UCSD-AML1 (cell line): ENCODE data around the gene HS3ST4.
A peak's percentile ranks its signal among the peaks of the same experiment; 100 is the strongest.
"Not testable (repeated sequence)": the region's sequence is repeated elsewhere in the genome, so short reads cannot be mapped to it uniquely, and the experiment has no call there.

Experiments
- DNase-seq: peaks from one replicate; lab custom pipeline; 2025; ENCODE audit not compliant: unreplicated experiment; lab: John Stamatoyannopoulos, UW

HS3ST4 gene

DNA sequence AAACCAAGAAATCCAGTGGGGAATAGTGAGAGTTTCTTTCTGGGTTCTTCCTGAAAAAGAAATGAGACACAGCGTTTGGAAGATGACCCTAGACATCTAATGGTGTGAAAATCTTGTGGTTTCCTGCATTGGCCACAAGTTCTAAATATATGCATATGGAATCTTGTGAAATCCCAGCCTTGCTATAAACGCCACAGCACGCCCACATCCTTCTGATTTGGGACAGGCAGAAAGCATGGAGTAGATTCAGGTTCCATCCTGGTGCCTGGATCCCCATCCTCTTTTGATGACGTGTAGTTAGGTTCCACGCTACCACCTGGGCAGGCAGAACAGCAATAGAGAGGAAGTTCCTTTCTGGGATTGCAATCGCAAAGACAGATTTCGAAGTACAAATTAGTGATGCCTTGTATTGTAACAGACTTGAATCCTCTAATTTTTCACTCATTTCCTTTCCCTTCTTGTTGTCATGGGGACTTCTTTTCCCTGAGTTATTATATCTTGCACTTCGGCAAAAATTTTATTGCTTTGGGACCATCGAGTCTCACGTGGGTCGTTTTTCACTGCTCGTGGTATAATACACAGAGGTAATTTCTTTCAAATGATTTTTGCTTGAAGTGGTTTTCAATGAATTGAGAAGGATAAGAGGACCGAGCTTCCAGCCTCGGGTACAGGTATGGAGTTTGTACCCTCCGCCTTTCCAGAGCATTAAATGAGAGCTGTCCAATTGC lies 37.6 kb downstream of the HS3ST4 start:
- no peak for DNase-seq

DNA sequence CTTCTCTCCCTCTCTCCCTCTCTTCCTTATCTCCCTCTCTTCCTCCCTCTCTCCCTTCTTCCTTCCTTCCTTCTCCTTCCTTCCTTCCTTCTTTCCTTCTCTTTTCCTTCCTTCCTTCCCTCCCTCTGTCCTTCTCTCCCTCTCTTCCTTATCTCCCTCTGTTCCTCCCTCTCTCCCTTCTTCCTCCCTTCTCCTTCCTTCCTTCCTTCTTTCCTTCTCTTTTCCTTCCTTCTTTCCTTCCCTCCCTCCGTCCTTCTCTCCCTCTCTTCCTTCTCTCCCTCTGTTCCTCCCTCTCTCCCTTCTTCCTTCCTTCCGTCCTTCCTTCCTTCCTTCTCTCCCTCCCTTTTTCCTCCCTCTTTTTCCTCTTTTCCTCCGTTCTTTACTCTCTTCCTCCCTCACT lies 38.6 kb downstream of the HS3ST4 start:
- no peak for DNase-seq

- DNase-seq, result no peak
Measured at GRCh38 chr16:25734430-25735385, 42.9 kb downstream of the HS3ST4 start.

DNA sequence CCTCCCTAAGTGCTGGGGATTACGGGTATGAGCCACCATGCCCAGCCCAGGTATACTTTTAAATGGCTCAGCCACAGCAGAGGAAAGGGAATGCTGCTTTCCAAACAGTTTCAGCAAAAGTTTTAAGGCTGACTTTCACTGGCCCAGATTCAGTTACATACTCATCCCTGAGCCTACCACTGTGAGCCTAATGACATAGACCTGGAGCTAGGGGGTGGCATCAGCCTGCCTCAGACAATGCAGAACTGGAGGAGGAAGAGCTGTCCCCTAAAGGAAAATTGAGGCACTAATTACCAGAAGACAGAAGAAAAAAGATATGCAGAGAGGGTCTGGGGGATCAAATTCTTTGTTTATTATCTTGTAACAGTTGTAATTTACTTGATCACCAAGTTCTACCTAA lies 43.9 kb downstream of the HS3ST4 start:
- no peak for DNase-seq

DNA sequence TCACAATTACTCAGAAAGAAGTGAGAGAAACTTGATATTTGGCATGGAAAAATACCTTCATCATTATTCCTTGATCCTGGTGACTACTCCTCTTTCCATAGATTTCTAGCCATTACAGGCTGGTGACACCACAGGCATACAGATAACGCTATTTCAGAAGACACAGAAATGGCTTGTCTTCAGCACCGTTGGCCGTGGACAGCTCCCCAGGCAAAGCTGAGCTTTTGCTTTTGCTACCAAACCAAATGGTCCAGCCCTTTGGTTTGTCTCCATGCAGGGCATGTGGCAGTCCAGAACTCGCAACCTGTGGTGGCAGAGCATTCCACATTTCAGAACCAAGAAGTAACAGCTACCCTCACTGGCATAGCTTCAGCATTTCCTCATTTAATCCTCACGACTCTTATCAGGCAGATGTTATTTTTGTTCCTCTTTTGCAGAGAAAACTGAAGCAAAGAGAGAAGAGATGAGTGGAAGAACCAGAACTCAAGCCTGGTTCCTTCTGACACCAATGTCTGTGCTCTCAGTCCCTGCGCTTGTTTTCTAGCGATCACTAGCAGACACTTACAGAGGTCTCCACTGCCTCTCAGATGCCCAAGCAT lies 55.5 kb downstream of the HS3ST4 start:
- DNase-seq, result peak; percentile 9

DNA sequence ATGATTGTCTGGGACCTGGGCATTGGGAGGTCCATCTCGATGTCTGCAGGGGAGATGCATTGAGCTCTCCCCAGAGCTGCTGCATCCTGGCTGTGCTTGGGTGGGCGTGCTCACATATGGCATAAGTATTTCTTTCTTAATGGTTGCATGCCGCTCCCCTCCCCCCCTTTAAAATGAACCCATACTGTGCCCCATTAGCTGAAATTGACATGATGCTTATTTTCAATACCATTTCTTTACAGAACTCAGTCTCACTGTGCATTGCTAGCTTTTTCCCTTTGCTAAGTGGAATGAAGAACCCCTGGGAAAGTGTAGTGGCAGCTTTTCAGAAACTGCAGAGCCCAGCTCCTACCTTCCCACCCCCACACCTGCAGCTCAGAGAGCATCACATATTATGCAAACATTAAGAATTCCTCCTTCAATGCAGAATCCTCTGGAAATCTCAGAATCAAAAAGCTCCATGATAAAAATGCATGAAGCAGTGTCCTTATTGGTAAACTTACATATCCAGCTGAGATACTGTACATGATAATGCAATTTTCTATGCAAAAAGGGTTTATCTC lies 56.4 kb downstream of the HS3ST4 start:
- DNase-seq, result no peak

- DNase-seq, result no peak
Measured at GRCh38 chr16:25750488-25751216, 58.9 kb downstream of the HS3ST4 start.

GRCh38 chr16:25751230-25751835 lies 59.6 kb downstream of the HS3ST4 start:
- DNase-seq, result no peak

- no peak for DNase-seq
Measured at GRCh38 chr16:25764466-25764865, 72.7 kb downstream of the HS3ST4 start.

GRCh38 chr16:25771216-25771615 lies 79.5 kb downstream of the HS3ST4 start:
- DNase-seq, result no peak

DNA sequence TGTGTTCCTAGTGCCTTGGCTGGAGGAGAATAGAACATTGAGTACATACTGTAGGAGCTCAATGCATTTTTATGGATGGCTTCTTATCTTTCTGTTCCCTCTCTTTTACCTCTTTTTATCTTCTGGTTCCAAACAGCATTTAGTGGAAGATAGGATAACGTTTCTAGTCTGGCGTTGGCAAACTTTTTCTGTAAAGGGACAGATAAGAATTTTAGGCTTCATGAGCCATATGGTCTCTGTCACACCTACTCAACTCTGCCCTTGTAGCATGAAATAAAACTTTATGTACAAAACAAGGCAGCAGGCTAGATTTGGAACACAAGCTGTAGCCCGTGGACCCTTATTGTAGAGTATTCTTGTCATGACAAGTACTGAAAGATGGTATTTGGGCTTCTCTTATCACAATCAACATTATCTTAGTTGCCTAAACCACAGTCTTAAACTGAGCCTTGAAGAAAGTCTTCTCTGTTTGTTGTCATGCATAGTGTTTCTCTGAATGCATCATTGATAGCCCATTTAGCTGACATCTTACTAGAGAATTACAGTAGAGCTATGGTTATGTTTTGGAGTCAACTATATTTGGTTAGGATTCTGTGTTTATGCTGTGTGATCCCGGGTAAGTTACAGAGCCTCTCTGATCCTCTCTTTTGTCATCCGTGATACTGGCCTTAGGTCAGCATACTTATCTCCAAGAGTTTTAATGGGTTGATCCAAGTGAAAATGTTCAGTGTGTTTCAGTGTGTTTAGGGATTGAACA lies 80.2 kb downstream of the HS3ST4 start:
- no peak for DNase-seq

DNA sequence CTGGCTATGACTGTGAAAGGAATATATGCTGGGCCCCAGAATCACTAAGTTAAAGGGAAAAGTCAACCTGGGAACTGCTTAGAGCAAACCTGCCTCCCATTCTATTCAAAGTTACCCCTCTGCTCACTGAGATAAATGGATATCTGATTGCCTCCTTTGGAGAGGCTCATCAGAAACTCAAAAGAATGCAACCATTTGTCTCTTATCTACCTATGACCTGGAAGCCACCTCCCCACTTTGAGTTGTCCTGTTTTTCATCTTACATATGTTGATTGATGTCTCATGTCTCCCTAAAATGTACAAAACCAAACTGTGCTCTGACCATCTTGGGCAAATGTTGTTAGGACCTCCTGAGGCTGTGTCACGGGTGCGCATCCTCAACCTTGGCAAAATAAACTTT lies 84.5 kb downstream of the HS3ST4 start:
- not testable (repeated sequence) for DNase-seq

DNA sequence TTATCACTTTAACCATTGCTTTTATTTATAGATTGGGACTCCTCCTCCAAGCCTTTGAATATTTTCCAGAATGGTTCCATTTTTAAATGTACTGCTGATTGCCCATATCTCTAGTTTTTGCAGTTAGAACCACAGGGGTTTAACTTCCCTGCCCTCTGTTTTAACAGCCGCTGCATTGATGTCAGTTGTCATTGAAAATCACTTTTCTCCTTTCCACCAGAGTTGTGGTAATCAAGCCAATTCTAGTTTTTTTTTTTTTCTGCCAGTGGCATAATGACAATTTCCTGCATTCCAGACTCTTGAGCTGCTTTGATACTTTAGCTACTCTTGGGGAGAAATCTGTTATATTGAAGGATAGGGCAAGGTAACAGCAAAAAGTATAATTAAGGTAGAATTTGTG lies 91.5 kb downstream of the HS3ST4 start:
- no peak for DNase-seq

- no peak for DNase-seq
Measured at GRCh38 chr16:25785361-25785760, 93.6 kb downstream of the HS3ST4 start.

GRCh38 chr16:25786748-25787147 lies 95.0 kb downstream of the HS3ST4 start:
- no peak for DNase-seq

- no peak for DNase-seq
Measured at GRCh38 chr16:25788637-25789036, 96.9 kb downstream of the HS3ST4 start.

DNA sequence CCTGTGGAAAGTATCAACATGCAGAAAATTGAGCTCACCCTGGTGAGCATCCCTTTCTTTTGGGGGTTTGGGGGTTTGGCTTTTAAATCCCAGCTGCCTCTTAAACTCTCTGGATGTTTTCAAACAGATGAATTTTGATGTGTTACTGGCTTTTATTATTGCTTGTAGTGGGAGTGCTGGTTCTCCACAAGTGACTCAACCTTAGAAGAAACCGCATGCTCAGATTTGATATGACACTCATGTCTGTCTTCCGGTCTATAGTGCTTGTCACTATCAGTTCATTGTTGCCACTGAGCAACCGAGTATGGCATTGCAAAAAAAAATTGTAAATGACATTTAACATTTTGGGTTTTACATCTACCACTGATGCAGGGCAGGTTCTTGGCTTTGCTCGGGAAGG lies 104.5 kb downstream of the HS3ST4 start:
- no peak for DNase-seq

DNA sequence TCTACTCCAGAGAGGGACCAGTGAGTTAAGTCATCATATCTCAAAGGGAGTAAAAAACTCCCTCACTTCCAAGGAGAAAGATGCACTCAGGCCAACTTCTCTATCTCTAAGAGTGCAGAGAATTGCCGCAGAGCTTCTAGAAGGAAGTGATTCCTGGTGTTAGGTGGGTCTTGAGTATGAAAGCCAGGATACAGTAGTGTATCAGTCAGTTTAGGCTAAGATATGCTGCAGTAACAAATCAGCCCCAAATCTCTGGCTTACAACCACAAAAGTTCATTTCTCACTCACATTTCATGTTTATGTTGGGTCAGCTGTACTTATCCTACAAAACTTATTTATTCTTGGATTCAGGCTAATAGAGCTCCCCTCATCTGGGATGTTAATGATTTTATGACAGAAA lies 106.3 kb downstream of the HS3ST4 start:
- DNase-seq, result no peak

DNA sequence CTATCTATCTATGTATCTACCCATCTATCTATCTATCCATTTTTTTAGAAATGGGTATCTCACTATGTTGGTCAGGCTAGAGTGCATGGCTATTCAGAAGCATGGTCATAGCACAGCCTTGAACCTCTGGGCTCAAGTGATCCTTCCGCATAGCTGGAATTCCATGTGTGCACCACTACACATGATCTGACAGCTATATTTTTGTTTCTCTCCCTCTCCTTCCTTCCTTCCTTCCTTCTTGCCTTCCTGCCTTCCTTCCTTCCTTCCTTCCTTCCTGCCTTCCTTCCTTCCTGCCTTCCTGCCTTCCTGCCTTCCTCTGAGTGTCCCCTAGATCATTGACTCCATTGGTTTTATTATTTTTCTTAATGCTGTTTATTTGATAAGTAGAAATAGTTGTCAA lies 108.1 kb downstream of the HS3ST4 start:
- DNase-seq, result no peak

DNA sequence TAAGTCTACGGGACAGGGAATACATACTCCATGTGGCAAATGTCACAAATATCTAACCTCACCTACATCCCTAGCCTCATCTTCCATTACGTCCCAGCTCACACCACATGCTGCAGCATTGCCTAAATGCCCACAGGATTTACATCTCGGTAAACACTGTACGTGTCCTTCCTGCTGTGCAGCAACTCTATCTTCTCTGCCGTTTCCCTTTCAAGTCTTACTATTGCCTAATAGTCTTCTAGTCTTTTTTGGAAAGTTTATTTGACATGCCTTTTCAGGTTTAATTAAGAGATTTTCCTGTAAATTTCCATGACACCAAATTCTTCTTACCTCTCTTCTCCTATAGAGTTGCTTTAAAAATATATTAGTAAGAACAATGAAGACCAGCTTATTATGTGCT lies 120.5 kb downstream of the HS3ST4 start:
- DNase-seq, result no peak
